Trophoblast cell (in vitro differentiated cells and primary cell): ENCODE data around the gene SNPH.

Experiments
- DNase-seq, 2 donors: peaks; one replicate each; pipeline ENCODE4 v3.0.0-alpha.2; 2016
- H2AFZ ChIP-seq: 2 replicates; pipeline ENCODE4 v1.6.1; 2013; ENCODE audit warnings: low read length, moderate library complexity, mild to moderate bottlenecking; ENCODE audit not compliant: insufficient read depth, poor library complexity
- H2AK5ac ChIP-seq: 2 replicates; pipeline ENCODE4 v1.6.1; 2013; ENCODE audit warnings: mild to moderate bottlenecking, low read length
- H2BK120ac ChIP-seq: 2 replicates; pipeline ENCODE4 v1.6.1; 2013; ENCODE audit warnings: low read length, mild to moderate bottlenecking, moderate library complexity; ENCODE audit not compliant: insufficient read depth, poor library complexity
- H2BK12ac ChIP-seq: 2 replicates; pipeline ENCODE4 v1.6.1; 2013; ENCODE audit warnings: mild to moderate bottlenecking, low read length, moderate library complexity
- H2BK5ac ChIP-seq: 2 replicates; pipeline ENCODE4 v1.6.1; 2013; ENCODE audit warnings: low read length, low read depth, moderate library complexity, mild to moderate bottlenecking; ENCODE audit not compliant: poor library complexity
- H3K14ac ChIP-seq: 2 replicates; pipeline ENCODE4 v1.6.1; 2013; ENCODE audit warnings: mild to moderate bottlenecking, low read length
- H3K18ac ChIP-seq: 2 replicates; pipeline ENCODE4 v1.6.1; 2013; ENCODE audit warnings: mild to moderate bottlenecking, low read length
- H3K23ac ChIP-seq: 2 replicates; pipeline ENCODE4 v1.6.1; 2013; ENCODE audit warnings: low read length
- H3K27ac ChIP-seq: 2 replicates; pipeline ENCODE4 v1.5.1; 2013; ENCODE audit warnings: low read depth, mild to moderate bottlenecking, inconsistent platforms, low read length, moderate library complexity
- H3K27me3 ChIP-seq: 2 replicates; pipeline ENCODE4 v1.6.1; 2013; ENCODE audit warnings: inconsistent platforms, mild to moderate bottlenecking, low read length, moderate library complexity; ENCODE audit not compliant: insufficient read depth
- H3K36me3 ChIP-seq, 2 experiments: 1 replicate in 1 of 2; 2 replicates in 1 of 2; pipeline ENCODE4 v1.6.1; 2013; ENCODE audit warnings: low read length in 2 of 2, mild to moderate bottlenecking in 2 of 2, moderate library complexity in 1 of 2; ENCODE audit not compliant: insufficient read depth in 2 of 2, control insufficient read depth in 1 of 2
- H3K4ac ChIP-seq: 2 replicates; pipeline ENCODE4 v1.6.1; 2013; ENCODE audit warnings: low read depth, mild to moderate bottlenecking, low read length, moderate library complexity
- H3K4me1 ChIP-seq, 2 experiments: 1 replicate in 1 of 2; 2 replicates in 1 of 2; pipeline ENCODE4 v1.6.1; 2013; ENCODE audit warnings: low read length in 2 of 2, mild to moderate bottlenecking in 2 of 2, moderate library complexity in 1 of 2; ENCODE audit not compliant: insufficient read depth in 2 of 2, control insufficient read depth in 1 of 2
- H3K4me2 ChIP-seq: 2 replicates; pipeline ENCODE4 v1.6.1; 2013; ENCODE audit warnings: inconsistent platforms, mild to moderate bottlenecking, low read length, moderate library complexity
- H3K4me3 ChIP-seq: 2 replicates; pipeline ENCODE4 v1.5.1; 2013; ENCODE audit warnings: mild to moderate bottlenecking, low read depth, low read length, inconsistent platforms
- H3K79me1 ChIP-seq: one replicate; pipeline ENCODE4 v1.6.1; 2013; ENCODE audit warnings: low read length
- H3K79me2 ChIP-seq: 2 replicates; pipeline ENCODE4 v1.6.1; 2013; ENCODE audit warnings: low read length, mild to moderate bottlenecking; ENCODE audit not compliant: control insufficient read depth, insufficient read depth, poor library complexity
- H3K9ac ChIP-seq: 2 replicates; pipeline ENCODE4 v1.6.1; 2013; ENCODE audit warnings: mild to moderate bottlenecking, low read length
- H3K9me3 ChIP-seq: 2 replicates; pipeline ENCODE4 v1.6.1; 2013; ENCODE audit warnings: low read depth, mild to moderate bottlenecking, control low read depth, inconsistent platforms, low read length; ENCODE audit not compliant: insufficient read depth
- H4K12ac ChIP-seq: 2 replicates; pipeline ENCODE4 v1.6.1; 2013; ENCODE audit warnings: low read depth, mild to moderate bottlenecking, low read length, moderate library complexity
- H4K8ac ChIP-seq: 2 replicates; pipeline ENCODE4 v1.6.1; 2013; ENCODE audit warnings: low read depth, mild to moderate bottlenecking, low read length, moderate library complexity
- H4K91ac ChIP-seq: one replicate; pipeline ENCODE4 v1.6.1; 2013; ENCODE audit warnings: low read depth, mild to moderate bottlenecking, low read length, moderate library complexity
- WGBS: extraction: QIAGEN DNeasy Blood & Tissue Kit; methylation state at CpG from one replicate; pipeline ENCODE4 v1.1.7; 2013; ENCODE audit warnings: missing lambda C conversion rate; ENCODE audit not compliant: insufficient read length, insufficient coverage; ENCODE audit errors: extremely low coverage; 5-methylcytosine and 5-hydroxymethylcytosine counted together

SNPH gene

GRCh38 chr20:1282966-1283365 is 16.9 kb downstream of the SNPH start:
- H3K9ac ChIP-seq, result no peak overlapping the region
- no peaks in the 10 kb centered on the region for H3K79me2 ChIP-seq

GRCh38 chr20:1283522-1284510 is 17.7 kb downstream of the SNPH start:
- Histone ChIP-seq H4K8ac (no peak overlapping the region), H3K79me1 (no peaks in the 10 kb centered on the region), H3K9me3 (peaks cover 2% of the 10 kb centered on the region), H3K9ac (no peak overlapping the region), H2AFZ (no peak overlapping the region), H3K4me1 (no peaks in the 10 kb centered on the region), H3K79me2 (no peaks in the 10 kb centered on the region), H3K23ac (no peak overlapping the region), H3K4me3 (no peak overlapping the region), H2BK5ac (no peak overlapping the region), H2BK120ac (no peak overlapping the region), H3K36me3 (no peaks in the 10 kb centered on the region), H3K4me2 (no peak overlapping the region), H2AK5ac (no peak overlapping the region), H3K27me3 (no peaks in the 10 kb centered on the region), H4K91ac (no peak overlapping the region), H3K14ac (no peak overlapping the region), H2BK12ac (no peak overlapping the region), H3K4ac (no peak overlapping the region), H4K12ac (no peak overlapping the region), H3K27ac (no peak overlapping the region), H3K18ac (no peak overlapping the region)
- WGBS, result no CpG with 5 or more reads among the region's 9 CpGs
- DNase-seq, result no peak

More at GRCh38 chr20:1282966-1283365, 16.9 kb downstream of the SNPH start:
- no peak for DNase-seq
- H3K27me3 ChIP-seq, result no peaks in the 10 kb centered on the region
- no peaks in the 10 kb centered on the region for H3K4me1 ChIP-seq
- no peak overlapping the region for H2AFZ ChIP-seq
- no peak overlapping the region for H2BK120ac ChIP-seq
- peaks cover 2% of the 10 kb centered on the region for H3K9me3 ChIP-seq
- no peak overlapping the region for H3K14ac ChIP-seq
- no peak overlapping the region for H2BK12ac ChIP-seq
- H3K79me1 ChIP-seq, result no peaks in the 10 kb centered on the region
- WGBS, result no CpG with 5 or more reads among the region's 3 CpGs
- H3K23ac ChIP-seq, result no peak overlapping the region
- no peak overlapping the region for H3K4ac ChIP-seq
- H3K18ac ChIP-seq, result no peak overlapping the region
- H4K91ac ChIP-seq, result no peak overlapping the region
- no peak overlapping the region for H2BK5ac ChIP-seq
- H3K36me3 ChIP-seq, result no peaks in the 10 kb centered on the region
- H4K8ac ChIP-seq, result no peak overlapping the region
- no peak overlapping the region for H2AK5ac ChIP-seq
- no peak overlapping the region for H4K12ac ChIP-seq
- H3K4me3 ChIP-seq, result no peak overlapping the region
- H3K27ac ChIP-seq, result no peak overlapping the region
- H3K4me2 ChIP-seq, result no peak overlapping the region

- no peak overlapping the region for H2AK5ac ChIP-seq
- H2BK5ac ChIP-seq, result no peak overlapping the region
- H3K27me3 ChIP-seq, result no peaks in the 10 kb centered on the region
- no peak overlapping the region for H3K4ac ChIP-seq
- H4K8ac ChIP-seq, result no peak overlapping the region
- no peak overlapping the region for H3K4me2 ChIP-seq
- H3K4me1 ChIP-seq, result no peaks in the 10 kb centered on the region
- H3K79me1 ChIP-seq, result no peaks in the 10 kb centered on the region
- H3K36me3 ChIP-seq, result no peaks in the 10 kb centered on the region
- no peak overlapping the region for H3K4me3 ChIP-seq
- no peak for DNase-seq
- no peak overlapping the region for H3K14ac ChIP-seq
- no CpG with 5 or more reads among the region's 9 CpGs for WGBS
- H3K18ac ChIP-seq, result no peak overlapping the region
- no peaks in the 10 kb centered on the region for H3K79me2 ChIP-seq
- H4K91ac ChIP-seq, result no peak overlapping the region
- H3K23ac ChIP-seq, result no peak overlapping the region
- H2BK12ac ChIP-seq, result no peak overlapping the region
- no peak overlapping the region for H2BK120ac ChIP-seq
- peaks cover 2% of the 10 kb centered on the region for H3K9me3 ChIP-seq
- H2AFZ ChIP-seq, result no peak overlapping the region
- no peak overlapping the region for H3K9ac ChIP-seq
- no peak overlapping the region for H3K27ac ChIP-seq
- H4K12ac ChIP-seq, result no peak overlapping the region
Measured at GRCh38 chr20:1286267-1287024, 20.4 kb downstream of the SNPH start.

- Histone ChIP-seq H3K27ac (no peak overlapping the region), H2AK5ac (no peak overlapping the region), H4K91ac (no peak overlapping the region)
Measured at GRCh38 chr20:1287306-1287705, 21.2 kb downstream of the SNPH start.

More at GRCh38 chr20:1287306-1287705, 21.2 kb downstream of the SNPH start:
- Histone ChIP-seq H2BK5ac (no peak overlapping the region), H3K9me3 (peaks cover 2% of the 10 kb centered on the region), H2BK120ac (no peak overlapping the region), H3K18ac (no peak overlapping the region), H4K12ac (no peak overlapping the region), H3K4me2 (no peak overlapping the region), H2BK12ac (no peak overlapping the region), H3K27me3 (no peaks in the 10 kb centered on the region), H3K4me1 (no peaks in the 10 kb centered on the region), H4K8ac (no peak overlapping the region), H3K36me3 (no peaks in the 10 kb centered on the region), H3K9ac (no peak overlapping the region), H3K14ac (no peak overlapping the region), H3K23ac (no peak overlapping the region), H2AFZ (no peak overlapping the region), H3K4me3 (no peak overlapping the region), H3K4ac (no peak overlapping the region), H3K79me1 (no peaks in the 10 kb centered on the region), H3K79me2 (no peaks in the 10 kb centered on the region)
- no CpG with 5 or more reads among the region's 1 CpG for WGBS
- DNase-seq, result no peak
